Neural progenitor cell (in vitro differentiated cells): ENCODE data around the gene CAPRIN1.

Source experiments
- EZH2 ChIP-seq: fragments of 200-600 bp; sonication (generic); IDR thresholded peaks from 2 replicates; pipeline ENCODE4 v1.6.1; 2017; ENCODE audit warnings: antibody characterized with exemption, mild to moderate bottlenecking, moderate library complexity
- TF ChIP-seq, protein P1 (sequence below): fragments of 200-600 bp; sonication (generic); IDR thresholded peaks from 2 replicates; pipeline ENCODE4 v1.5.1; 2017; ENCODE audit warnings: antibody characterized with exemption, mild to moderate bottlenecking

- TF ChIP-seq, protein P1, sequence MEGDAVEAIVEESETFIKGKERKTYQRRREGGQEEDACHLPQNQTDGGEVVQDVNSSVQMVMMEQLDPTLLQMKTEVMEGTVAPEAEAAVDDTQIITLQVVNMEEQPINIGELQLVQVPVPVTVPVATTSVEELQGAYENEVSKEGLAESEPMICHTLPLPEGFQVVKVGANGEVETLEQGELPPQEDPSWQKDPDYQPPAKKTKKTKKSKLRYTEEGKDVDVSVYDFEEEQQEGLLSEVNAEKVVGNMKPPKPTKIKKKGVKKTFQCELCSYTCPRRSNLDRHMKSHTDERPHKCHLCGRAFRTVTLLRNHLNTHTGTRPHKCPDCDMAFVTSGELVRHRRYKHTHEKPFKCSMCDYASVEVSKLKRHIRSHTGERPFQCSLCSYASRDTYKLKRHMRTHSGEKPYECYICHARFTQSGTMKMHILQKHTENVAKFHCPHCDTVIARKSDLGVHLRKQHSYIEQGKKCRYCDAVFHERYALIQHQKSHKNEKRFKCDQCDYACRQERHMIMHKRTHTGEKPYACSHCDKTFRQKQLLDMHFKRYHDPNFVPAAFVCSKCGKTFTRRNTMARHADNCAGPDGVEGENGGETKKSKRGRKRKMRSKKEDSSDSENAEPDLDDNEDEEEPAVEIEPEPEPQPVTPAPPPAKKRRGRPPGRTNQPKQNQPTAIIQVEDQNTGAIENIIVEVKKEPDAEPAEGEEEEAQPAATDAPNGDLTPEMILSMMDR, result no peak
- TF ChIP-seq EZH2, result no peak
These were observed 16.0 kb downstream of the CAPRIN1 start for GRCh38 chr11:34067383-34068065.
